Activated naive CD8-positive, alpha-beta T cell treated with anti-CD3 and anti-CD28 coated beads, Interleukin-2, amount 50 U/mL, for 16 hours (primary cell): ENCODE measurements around the gene WT1.
"Not testable (repeated sequence)": the region's sequence is repeated elsewhere in the genome, so short reads cannot be mapped to it uniquely, and the experiment has no call there.

Experiments used
- DNase-seq: peaks from one replicate; pipeline ENCODE4 v3.0.0-alpha.2; 2020; ENCODE audit warnings: low read depth, low spot score

Gene WT1

GRCh38 chr11:32435511-32435941 lies at the start of gene WT1:
Gene WT1, minus strand, starts transcription at chr11:32435539.
- no peak for DNase-seq

GRCh38 chr11:32479291-32479690 lies 44.0 kb upstream of the WT1 start:
- DNase-seq: no peak

- no peak for DNase-seq
These were observed 43.0 kb upstream of the WT1 start for GRCh38 chr11:32478277-32478731.

GRCh38 chr11:32473282-32473909 lies 38.1 kb upstream of the WT1 start:
- DNase-seq: no peak

GRCh38 chr11:32472226-32472625 lies 36.9 kb upstream of the WT1 start:
- DNase-seq: no peak

- DNase-seq: not testable (repeated sequence)
These were observed 36.2 kb upstream of the WT1 start for GRCh38 chr11:32471544-32471943.

GRCh38 chr11:32469791-32470190 lies 34.5 kb upstream of the WT1 start:
- DNase-seq: no peak

GRCh38 chr11:32466279-32466915 lies 31.1 kb upstream of the WT1 start:
- DNase-seq: no peak

GRCh38 chr11:32464078-32464477 lies 28.7 kb upstream of the WT1 start:
- DNase-seq: no peak

- no peak for DNase-seq
These were observed 26.8 kb upstream of the WT1 start for GRCh38 chr11:32462011-32462690.

GRCh38 chr11:32456864-32457263 lies 21.5 kb upstream of the WT1 start:
- no peak for DNase-seq

GRCh38 chr11:32454993-32455392 lies 19.7 kb upstream of the WT1 start:
- DNase-seq: no peak

- DNase-seq: no peak
These were observed 16.5 kb upstream of the WT1 start for GRCh38 chr11:32451808-32452207.

- no peak for DNase-seq
These were observed 15.0 kb upstream of the WT1 start for GRCh38 chr11:32450372-32450771.

GRCh38 chr11:32448232-32448631 lies 12.9 kb upstream of the WT1 start:
- no peak for DNase-seq

- DNase-seq: no peak
These were observed 11.9 kb upstream of the WT1 start for GRCh38 chr11:32447252-32447651.

GRCh38 chr11:32446227-32446626 lies 10.9 kb upstream of the WT1 start:
- no peak for DNase-seq

- DNase-seq: no peak
These were observed 8.8 kb upstream of the WT1 start for GRCh38 chr11:32444186-32444585.

- DNase-seq: no peak
These were observed 5.6 kb upstream of the WT1 start for GRCh38 chr11:32440916-32441315.

- DNase-seq: no peak
These were observed 5.1 kb upstream of the WT1 start for GRCh38 chr11:32440312-32440908.

GRCh38 chr11:32439501-32440210 lies 4.3 kb upstream of the WT1 start:
- DNase-seq: no peak
